ENCODE results near the gene C14orf119. TPM values are rescaled to one million over a fixed set of nuclear protein-coding genes. Genes with fewer than 3 reads are reported as not detected.
A peak's percentile ranks its signal among the peaks of the same experiment; 100 is the strongest.

The C14orf119 gene
- total and polyA plus RNA-seq, 9 of the 15 experiments (the other 6 are each of a cell fraction or from before 2014, with no cell fraction given) = 36.7 to 251 (median 51.8) TPM

DNA sequence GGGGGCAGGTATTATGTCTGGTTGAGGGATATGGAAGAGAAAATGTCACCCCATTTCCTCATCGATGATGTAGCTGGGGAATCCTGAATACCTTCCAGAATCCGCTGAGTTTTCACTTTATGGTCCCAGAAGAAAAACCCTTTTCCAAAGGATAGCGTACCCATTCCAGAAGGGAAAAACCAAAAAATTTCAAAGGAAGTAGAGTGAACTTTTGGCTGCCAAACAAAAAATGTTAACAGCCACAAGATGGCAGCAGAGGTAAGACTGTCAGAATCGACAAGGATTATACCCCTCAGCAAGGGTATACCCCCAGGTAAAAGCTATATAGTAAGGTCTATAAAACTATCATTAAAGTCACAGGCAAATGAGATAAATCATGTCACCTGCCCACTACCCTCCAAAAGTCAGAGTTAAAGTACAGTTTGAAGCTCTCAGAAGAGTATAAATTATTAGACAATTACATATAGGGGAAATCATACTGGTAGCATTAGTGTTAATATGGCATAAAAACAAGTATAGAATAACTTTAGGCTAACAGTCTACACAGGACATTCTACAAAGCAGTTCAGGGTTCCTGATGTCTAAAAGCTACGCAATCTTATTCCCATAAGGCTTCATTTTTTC lies 18.4 kb upstream of the C14orf119 start (continued):
- TF ChIP-seq, protein P1, sequence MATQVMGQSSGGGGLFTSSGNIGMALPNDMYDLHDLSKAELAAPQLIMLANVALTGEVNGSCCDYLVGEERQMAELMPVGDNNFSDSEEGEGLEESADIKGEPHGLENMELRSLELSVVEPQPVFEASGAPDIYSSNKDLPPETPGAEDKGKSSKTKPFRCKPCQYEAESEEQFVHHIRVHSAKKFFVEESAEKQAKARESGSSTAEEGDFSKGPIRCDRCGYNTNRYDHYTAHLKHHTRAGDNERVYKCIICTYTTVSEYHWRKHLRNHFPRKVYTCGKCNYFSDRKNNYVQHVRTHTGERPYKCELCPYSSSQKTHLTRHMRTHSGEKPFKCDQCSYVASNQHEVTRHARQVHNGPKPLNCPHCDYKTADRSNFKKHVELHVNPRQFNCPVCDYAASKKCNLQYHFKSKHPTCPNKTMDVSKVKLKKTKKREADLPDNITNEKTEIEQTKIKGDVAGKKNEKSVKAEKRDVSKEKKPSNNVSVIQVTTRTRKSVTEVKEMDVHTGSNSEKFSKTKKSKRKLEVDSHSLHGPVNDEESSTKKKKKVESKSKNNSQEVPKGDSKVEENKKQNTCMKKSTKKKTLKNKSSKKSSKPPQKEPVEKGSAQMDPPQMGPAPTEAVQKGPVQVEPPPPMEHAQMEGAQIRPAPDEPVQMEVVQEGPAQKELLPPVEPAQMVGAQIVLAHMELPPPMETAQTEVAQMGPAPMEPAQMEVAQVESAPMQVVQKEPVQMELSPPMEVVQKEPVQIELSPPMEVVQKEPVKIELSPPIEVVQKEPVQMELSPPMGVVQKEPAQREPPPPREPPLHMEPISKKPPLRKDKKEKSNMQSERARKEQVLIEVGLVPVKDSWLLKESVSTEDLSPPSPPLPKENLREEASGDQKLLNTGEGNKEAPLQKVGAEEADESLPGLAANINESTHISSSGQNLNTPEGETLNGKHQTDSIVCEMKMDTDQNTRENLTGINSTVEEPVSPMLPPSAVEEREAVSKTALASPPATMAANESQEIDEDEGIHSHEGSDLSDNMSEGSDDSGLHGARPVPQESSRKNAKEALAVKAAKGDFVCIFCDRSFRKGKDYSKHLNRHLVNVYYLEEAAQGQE (IDR thresholded peaks at IDR 0.05; ENCODE audit: borderline replicate concordance) = peak; percentile 30; the same call in 1 of the 2 replicates
- TF ChIP-seq, protein P1 (CRISPR knock-in tag; IDR thresholded peaks at IDR 0.05; ENCODE audit: low read depth) = no peak
- TF ChIP-seq STAT5B (CRISPR knock-in tag; IDR thresholded peaks at IDR 0.05) (no peak), FOXK2 (conservative IDR thresholded peaks at IDR 0.05 in 1 of 2, IDR thresholded peaks at IDR 0.05 in 1 of 2; ENCODE audit: low read depth in 2 of 2) (no peak), ZNF445 (CRISPR knock-in tag; IDR thresholded peaks at IDR 0.05; ENCODE audit: low read depth) (no peak)
- TF ChIP-seq, protein P2, sequence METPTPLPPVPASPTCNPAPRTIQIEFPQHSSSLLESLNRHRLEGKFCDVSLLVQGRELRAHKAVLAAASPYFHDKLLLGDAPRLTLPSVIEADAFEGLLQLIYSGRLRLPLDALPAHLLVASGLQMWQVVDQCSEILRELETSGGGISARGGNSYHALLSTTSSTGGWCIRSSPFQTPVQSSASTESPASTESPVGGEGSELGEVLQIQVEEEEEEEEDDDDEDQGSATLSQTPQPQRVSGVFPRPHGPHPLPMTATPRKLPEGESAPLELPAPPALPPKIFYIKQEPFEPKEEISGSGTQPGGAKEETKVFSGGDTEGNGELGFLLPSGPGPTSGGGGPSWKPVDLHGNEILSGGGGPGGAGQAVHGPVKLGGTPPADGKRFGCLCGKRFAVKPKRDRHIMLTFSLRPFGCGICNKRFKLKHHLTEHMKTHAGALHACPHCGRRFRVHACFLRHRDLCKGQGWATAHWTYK (CRISPR knock-in tag; IDR thresholded peaks at IDR 0.05) = no peak
- TF ChIP-seq, protein P3, sequence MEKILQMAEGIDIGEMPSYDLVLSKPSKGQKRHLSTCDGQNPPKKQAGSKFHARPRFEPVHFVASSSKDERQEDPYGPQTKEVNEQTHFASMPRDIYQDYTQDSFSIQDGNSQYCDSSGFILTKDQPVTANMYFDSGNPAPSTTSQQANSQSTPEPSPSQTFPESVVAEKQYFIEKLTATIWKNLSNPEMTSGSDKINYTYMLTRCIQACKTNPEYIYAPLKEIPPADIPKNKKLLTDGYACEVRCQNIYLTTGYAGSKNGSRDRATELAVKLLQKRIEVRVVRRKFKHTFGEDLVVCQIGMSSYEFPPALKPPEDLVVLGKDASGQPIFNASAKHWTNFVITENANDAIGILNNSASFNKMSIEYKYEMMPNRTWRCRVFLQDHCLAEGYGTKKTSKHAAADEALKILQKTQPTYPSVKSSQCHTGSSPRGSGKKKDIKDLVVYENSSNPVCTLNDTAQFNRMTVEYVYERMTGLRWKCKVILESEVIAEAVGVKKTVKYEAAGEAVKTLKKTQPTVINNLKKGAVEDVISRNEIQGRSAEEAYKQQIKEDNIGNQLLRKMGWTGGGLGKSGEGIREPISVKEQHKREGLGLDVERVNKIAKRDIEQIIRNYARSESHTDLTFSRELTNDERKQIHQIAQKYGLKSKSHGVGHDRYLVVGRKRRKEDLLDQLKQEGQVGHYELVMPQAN (IDR thresholded peaks at IDR 0.05; ENCODE audit: borderline replicate concordance) = no peak

Data from K562 (cell line).